Midbrain (tissue), 1 donor: ENCODE results near the gene MSLN.
A peak's percentile ranks its signal among the peaks of the same experiment; 100 is the strongest.

Experiments used
- DNase-seq: peaks from one replicate; lab custom pipeline; 2025; lab: John Stamatoyannopoulos, UW

MSLN gene

GRCh38 chr16:804193-805048 lies 43.9 kb downstream of the MSLN start:
- DNase-seq: no peak

GRCh38 chr16:805474-805873 lies 44.9 kb downstream of the MSLN start:
- no peak for DNase-seq

GRCh38 chr16:807347-808084 lies 47.0 kb downstream of the MSLN start:
- DNase-seq: peak; percentile 93

GRCh38 chr16:808085-808386 lies 47.5 kb downstream of the MSLN start:
- no peak for DNase-seq

- DNase-seq: peak; percentile 52
Observed at GRCh38 chr16:813204-813915, 52.8 kb downstream of the MSLN start.

- DNase-seq: no peak
Observed at GRCh38 chr16:813916-814412, 53.4 kb downstream of the MSLN start.

GRCh38 chr16:814974-815373 lies 54.4 kb downstream of the MSLN start:
- DNase-seq: no peak

GRCh38 chr16:815861-816260 lies 55.3 kb downstream of the MSLN start:
- DNase-seq: no peak

- no peak for DNase-seq
Observed at GRCh38 chr16:817001-817906, 56.7 kb downstream of the MSLN start.

GRCh38 chr16:818132-818531 lies 57.6 kb downstream of the MSLN start:
- DNase-seq: no peak
